HL-60 (cell line): ENCODE measurements around the gene M1AP.

Source experiments
- DNase-seq, 2 experiments: peaks; one replicate each; pipeline ENCODE4 v3.0.0-alpha.2; 2010 to 2020; ENCODE audit warnings: low read depth in 1 of 2, low spot score in 1 of 2
- H3K27ac ChIP-seq: fragments of 250-450 bp; sonication (Bioruptor Pico); replicated peaks from 2 replicates; pipeline ENCODE4 v1.5.1; 2020; ENCODE audit warnings: mild to moderate bottlenecking, moderate library complexity
- H3K27me3 ChIP-seq: fragments of 250-450 bp; sonication (Bioruptor Pico); 2 replicates; pipeline ENCODE4 v1.5.1; 2021; ENCODE audit warnings: mild to moderate bottlenecking, moderate library complexity; ENCODE audit not compliant: insufficient read depth, poor library complexity, severe bottlenecking
- H3K4me3 ChIP-seq: replicated peaks from 2 replicates; pipeline ENCODE4 v1.5.1; 2011; ENCODE audit warnings: mild to moderate bottlenecking, control low read depth, low read length; ENCODE audit not compliant: insufficient read depth
- CTCF ChIP-seq: IDR thresholded peaks from one replicate; pipeline ENCODE4 v1.5.1; 2011; ENCODE audit warnings: low read length, control low read depth, inconsistent platforms; ENCODE audit not compliant: insufficient read depth
- GABPA ChIP-seq: IDR thresholded peaks from 2 replicates; pipeline ENCODE4 v1.6.1; 2012; ENCODE audit warnings: low read depth
- POLR2AphosphoS5 ChIP-seq: IDR thresholded peaks from 2 replicates; pipeline ENCODE4 v1.6.1; 2012; ENCODE audit warnings: low read depth
- SPI1 ChIP-seq: IDR thresholded peaks from 2 replicates; pipeline ENCODE4 v1.6.1; 2012; ENCODE audit warnings: low read depth, mild to moderate bottlenecking, borderline replicate concordance
- TF ChIP-seq, protein P1 (sequence below): IDR thresholded peaks from 2 replicates; pipeline ENCODE4 v1.6.1; 2012; ENCODE audit warnings: low read depth; ENCODE audit not compliant: insufficient replicate concordance

Gene M1AP

DNA sequence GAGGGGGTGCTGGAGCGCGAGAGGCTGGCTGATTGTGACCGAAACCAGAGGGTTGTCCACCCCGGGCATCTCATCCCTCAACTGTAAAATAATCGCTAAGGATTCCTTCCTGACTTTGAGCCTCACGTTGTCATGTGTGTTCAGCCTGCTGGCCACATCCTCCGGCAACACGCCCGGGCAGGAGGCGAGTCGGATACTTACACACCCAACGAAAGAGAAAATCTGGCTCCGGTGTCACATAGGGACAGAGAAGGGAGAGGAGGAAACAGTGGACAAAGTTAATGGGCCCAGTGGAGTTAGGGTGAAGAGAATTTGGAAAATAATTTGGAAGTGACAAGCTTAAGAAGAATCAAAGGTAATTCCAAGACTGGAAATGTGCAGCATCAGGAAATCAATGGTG is 131.5 kb downstream of the M1AP start:
- H3K27me3 ChIP-seq: peaks cover 70% of the 10 kb centered on the region
- H3K27ac ChIP-seq: no peak overlapping the region
- TF ChIP-seq POLR2AphosphoS5 (no peak), GABPA (no peak), SPI1 (no peak), CTCF (no peak)
- TF ChIP-seq, protein P1, sequence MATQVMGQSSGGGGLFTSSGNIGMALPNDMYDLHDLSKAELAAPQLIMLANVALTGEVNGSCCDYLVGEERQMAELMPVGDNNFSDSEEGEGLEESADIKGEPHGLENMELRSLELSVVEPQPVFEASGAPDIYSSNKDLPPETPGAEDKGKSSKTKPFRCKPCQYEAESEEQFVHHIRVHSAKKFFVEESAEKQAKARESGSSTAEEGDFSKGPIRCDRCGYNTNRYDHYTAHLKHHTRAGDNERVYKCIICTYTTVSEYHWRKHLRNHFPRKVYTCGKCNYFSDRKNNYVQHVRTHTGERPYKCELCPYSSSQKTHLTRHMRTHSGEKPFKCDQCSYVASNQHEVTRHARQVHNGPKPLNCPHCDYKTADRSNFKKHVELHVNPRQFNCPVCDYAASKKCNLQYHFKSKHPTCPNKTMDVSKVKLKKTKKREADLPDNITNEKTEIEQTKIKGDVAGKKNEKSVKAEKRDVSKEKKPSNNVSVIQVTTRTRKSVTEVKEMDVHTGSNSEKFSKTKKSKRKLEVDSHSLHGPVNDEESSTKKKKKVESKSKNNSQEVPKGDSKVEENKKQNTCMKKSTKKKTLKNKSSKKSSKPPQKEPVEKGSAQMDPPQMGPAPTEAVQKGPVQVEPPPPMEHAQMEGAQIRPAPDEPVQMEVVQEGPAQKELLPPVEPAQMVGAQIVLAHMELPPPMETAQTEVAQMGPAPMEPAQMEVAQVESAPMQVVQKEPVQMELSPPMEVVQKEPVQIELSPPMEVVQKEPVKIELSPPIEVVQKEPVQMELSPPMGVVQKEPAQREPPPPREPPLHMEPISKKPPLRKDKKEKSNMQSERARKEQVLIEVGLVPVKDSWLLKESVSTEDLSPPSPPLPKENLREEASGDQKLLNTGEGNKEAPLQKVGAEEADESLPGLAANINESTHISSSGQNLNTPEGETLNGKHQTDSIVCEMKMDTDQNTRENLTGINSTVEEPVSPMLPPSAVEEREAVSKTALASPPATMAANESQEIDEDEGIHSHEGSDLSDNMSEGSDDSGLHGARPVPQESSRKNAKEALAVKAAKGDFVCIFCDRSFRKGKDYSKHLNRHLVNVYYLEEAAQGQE: no peak
- H3K4me3 ChIP-seq: no peak overlapping the region
- DNase-seq: no peak

- Histone ChIP-seq H3K27me3 (peaks cover 72% of the 10 kb centered on the region), H3K4me3 (no peak overlapping the region), H3K27ac (no peak overlapping the region)
- DNase-seq: no peak
- TF ChIP-seq SPI1: no peak
- TF ChIP-seq GABPA: no peak
- TF ChIP-seq POLR2AphosphoS5: no peak
- TF ChIP-seq, protein P1: no peak
- TF ChIP-seq CTCF: no peak
Measured at GRCh38 chr2:74515981-74516633, 132.0 kb downstream of the M1AP start.

DNA sequence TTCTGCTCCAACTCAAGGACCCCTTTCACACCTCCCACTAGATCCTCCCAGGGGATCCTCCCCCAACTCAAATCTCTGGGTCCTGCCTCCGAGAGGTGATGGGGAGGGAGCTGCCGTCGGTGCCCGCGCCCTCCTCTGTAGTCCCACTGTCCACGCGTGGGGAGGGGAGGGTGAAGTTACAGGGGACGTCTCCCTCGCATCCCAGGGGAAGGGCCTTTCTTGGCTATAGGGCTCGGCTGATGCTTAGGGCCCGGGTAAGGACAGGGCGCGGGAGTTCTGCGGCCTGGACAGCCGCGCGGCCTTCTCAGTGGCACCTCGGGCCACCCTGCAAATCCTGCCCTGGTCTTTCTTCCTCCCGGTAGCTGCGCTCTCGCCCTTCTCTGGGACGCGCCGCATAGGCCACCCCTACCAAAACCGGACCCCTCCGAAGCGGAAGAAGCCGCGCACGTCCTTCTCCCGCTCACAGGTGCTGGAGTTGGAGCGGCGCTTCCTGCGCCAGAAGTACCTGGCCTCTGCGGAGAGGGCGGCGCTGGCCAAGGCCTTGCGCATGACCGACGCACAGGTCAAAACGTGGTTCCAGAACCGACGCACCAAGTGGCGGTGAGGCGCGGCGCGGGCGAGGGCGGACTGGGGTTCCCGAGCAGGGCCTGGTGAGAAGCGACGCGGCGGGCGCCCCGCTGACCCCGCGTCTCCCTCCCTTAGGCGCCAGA is 132.7 kb downstream of the M1AP start:
- TF ChIP-seq GABPA: no peak
- no peak overlapping the region for H3K4me3 ChIP-seq
- peaks cover 72% of the 10 kb centered on the region for H3K27me3 ChIP-seq

DNA sequence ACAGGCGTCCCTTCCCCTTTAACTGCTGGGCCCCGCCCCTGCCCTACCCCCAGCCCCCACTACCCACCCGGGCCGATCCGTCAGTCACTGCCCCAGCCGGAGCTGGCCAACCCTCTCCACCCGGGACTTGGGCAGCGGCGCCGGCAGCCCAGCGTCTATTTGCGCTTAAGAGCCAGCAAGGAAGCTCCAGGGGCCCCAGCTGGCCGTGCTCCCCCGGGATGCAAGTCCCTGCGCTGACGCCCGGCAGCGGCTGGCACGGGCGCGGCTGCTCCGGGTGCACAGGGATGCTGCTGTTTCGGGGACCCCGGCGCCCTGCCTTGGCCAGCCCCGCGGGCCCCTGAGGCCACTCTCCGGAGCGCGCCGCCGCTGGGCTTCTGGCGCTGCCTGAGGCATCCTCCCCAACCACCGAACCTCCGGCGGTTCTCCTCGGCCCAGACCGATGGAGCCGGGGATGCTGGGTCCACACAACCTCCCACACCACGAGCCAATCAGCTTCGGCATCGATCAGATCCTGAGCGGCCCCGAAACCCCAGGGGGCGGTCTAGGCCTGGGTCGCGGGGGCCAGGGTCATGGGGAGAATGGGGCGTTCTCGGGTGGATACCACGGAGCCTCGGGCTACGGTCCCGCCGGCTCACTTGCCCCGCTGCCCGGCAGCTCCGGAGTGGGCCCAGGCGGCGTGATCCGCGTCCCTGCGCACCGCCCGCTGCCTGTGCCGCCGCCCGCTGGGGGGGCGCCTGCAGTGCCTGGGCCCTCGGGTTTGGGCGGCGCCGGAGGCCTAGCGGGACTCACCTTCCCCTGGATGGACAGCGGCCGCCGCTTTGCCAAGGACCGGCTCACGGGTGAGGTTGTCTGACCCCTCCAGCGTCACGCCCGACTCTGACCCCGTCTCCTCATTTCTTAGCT is 133.5 kb downstream of the M1AP start, which contains the start of gene TLX2:
TSS of gene TLX2 (plus strand) at position 83 of the 903 bp plus-strand sequence. CDS start at position 440, 357 bp downstream.
- peaks cover 69% of the 10 kb centered on the region for H3K27me3 ChIP-seq
- no peak within 1 kb of the TSS for H3K27ac ChIP-seq
- TF ChIP-seq CTCF (no peak), SPI1 (no peak), GABPA (no peak), POLR2AphosphoS5 (no peak)
- TF ChIP-seq, protein P1: no peak
- H3K4me3 ChIP-seq: no peak within 1 kb of the TSS
- no peak for DNase-seq

More for the DNA sequence above, 132.7 kb downstream of the M1AP start:
- H3K27ac ChIP-seq: no peak overlapping the region
- no peak for DNase-seq
